HG03469 (cell line): ENCODE results near the gene CADM4.
A peak's percentile ranks its signal among the peaks of the same experiment; 100 is the strongest.
"Not testable (repeated sequence)": the region's sequence is repeated elsewhere in the genome, so short reads cannot be mapped to it uniquely, and the experiment has no call there.

Experiments
- ATAC-seq: cut with Tn5 transposase; IDR thresholded peaks from one replicate; pipeline ENCODE4 v1.9.1; 2021; ENCODE audit warnings: mild to moderate bottlenecking, moderate library complexity, moderate number of reproducible peaks; ENCODE audit not compliant: unreplicated experiment

Gene CADM4, protein sequence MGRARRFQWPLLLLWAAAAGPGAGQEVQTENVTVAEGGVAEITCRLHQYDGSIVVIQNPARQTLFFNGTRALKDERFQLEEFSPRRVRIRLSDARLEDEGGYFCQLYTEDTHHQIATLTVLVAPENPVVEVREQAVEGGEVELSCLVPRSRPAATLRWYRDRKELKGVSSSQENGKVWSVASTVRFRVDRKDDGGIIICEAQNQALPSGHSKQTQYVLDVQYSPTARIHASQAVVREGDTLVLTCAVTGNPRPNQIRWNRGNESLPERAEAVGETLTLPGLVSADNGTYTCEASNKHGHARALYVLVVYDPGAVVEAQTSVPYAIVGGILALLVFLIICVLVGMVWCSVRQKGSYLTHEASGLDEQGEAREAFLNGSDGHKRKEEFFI

DNA sequence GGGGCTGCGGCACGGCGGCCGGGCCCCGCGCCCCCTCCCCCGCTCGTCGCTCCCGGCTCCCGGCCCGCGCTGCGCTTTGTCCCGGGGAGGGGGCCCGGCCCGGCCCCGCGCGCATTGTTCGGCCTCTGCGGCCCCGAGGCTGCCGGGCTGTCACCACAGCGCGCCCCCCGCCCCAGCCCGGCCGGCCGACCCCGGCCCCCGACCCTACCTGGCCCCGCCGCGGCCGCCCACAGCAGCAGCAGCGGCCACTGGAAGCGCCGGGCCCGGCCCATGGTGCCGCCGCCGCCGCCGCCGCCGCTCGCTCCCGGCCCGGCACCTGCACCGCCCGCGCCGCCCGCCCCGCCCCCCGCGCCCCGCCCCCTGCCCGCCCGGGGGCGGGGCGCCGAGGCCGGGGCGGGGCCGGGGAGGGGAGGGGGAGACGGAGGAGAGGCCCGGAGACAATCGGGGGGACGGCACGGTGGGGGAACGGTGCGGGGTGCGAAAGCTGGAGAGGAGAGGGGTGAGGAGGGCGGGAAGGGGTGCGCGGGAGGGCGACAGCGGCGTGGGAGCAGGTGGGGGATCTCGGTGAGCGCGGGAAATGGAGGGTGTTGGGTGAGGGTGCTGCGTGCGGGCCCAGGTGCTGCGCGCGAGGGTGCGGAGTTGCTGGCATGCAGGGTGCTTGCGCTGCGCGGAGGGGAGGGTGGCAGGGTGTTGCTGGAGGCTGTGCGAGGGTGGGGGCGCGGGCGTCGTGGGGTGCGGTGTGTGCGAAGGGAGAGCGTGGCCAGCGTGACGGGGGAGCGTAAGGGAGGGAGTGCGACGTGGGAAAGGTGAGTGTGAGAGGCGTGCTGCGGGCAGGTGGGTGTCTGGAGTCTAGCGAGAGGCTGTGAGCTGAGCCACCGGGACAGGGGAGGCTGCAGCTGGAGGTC is at the start of gene CADM4:
TSS of gene CADM4 (minus strand) at position 332 of the 905 bp plus-strand sequence. CDS start at position 272, 60 bp downstream.
- ATAC-seq: no peak

DNA sequence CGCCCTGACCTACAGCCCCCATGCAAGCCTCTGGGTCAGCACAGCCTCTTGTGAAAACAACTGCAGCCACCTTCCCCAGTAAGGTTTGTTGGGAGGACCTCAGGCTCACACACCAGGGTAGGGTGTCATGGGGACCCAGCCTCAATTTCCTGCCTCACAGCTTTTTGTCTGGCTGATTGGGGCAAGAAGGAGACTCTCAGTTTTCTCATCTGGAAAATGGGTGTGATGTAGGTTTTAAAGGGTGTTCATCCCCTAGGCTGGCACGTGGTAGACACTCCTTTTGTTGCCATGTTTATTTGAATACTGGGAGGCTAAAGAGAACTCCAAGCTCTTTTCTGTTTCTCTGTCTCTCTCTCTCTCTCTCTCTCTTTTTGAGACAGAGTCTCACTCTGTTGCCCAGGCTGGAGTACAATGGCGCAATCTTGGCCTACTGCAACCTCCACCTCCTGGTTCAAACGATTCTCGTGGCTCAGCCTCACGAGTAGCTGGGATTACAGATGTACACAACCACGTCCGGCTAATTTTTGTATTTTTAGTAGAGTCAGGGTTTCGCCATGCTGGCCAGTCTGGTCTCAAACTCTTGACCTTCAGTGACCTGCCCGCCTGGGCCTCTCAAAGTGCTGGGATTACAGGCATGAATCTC is 48.5 kb upstream of the CADM4 start:
- ATAC-seq: no peak

DNA sequence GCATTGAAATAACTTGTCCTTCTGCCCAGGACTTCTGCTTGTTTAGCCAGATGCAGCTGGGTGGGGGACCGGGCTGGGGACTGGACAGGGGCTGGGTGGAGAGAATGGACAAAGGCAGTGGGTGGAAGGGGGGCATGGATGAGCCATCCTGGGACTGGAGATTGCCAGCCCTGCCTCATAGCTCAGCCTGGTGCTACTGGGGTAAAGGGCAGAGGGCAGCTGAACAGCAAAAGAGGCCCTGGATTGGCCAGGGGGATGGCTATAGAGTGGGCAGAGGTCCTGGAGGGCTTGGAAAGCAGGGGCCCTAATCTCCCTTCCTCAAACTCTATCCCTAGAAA is 48.0 kb upstream of the CADM4 start:
- no peak for ATAC-seq

DNA sequence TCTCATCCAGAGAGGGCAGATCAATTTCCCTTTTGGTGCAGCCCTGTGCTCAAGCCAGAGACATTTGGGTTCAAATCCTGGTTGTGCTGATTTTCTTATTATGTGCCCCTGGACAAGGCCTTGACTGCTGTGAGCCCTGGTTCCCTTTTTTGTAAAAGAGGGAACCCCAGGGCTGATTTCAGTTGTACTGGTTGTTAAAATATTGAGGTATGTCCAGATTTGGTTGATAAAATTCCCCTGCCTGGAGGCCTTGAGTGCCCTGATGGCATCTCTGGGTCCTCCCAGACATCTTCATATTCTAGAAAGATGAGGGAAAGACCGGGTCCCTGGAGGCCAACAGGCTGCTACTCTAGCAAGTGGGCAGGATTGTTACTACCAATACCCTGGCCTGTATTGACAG is 44.7 kb upstream of the CADM4 start:
- no peak for ATAC-seq

DNA sequence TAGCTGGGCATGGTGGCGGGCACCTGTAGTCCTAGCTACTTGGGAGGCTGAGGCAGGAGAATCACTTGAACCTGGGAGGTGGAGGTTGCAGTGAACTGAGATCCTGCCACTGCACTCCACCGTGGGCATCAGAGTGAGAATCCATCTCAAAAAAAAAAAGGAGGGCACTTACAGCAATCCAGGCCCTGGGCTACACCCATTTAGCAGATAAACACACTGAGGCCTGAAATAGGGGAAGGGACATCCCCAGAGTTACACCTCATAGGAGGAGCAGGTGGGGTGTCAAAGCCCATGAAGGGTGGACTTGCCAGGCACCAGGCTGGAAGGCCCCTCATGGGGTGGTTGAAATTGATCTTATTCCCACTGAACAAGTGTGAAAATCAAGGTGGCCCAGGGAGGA is 44.3 kb upstream of the CADM4 start:
- ATAC-seq: no peak

DNA sequence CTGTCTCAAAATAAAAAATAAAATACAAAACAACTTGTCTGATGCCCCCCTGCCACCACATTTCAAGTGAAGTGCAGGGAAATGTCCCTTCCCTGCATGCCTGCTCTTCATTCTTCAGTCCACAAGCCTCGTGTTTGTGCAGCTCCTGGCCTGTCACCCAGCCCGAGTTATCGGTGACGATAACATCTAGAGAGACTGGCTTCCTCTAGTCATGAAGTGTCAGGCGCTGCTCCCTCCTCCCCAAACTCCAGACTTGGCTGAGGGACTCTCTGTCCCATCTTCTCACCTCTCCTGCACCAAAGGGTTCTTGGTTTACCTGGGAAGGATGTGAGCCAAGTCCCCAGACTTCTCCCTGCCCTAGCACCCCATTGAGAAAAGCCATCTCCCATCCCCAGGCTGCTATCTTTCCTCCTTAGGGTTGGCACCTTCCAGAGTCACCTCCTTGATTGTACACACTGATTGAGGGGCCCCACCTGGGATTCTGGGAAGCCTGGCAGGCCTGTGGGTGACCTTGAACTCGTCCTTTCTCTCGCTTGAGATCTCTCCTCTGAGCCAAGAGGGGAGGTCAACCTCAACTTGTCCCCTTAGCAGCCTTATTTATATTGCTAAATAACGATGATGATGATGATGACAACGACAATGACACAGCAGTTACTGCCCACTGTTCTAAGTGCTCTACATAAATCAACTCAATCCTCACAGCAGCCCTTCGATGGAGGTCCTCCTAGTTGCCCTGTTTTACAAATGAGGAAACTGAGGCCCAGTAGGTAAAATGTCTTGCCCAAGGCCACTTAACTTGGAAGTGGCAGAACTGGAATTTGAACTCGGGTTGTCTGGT is 43.4 kb upstream of the CADM4 start:
- ATAC-seq: no peak

DNA sequence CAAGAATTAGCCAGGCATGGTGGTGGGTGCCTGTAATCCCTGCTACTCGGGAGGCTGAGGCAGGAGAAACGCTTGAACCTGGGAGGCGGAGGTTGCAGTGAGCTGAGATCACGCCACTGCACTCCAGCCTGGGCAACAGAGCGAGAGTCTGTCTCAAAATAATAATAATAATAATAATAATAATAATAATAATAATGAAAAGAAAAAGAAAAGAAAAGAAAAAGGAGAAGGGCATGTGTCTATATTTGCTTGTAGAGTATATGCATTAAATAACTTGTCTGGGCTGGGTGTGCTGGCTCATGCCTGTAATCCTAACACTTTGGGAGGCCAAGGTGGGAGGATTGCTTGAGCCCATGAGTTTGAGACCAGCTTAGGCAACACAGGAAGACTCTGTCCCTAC is 42.6 kb upstream of the CADM4 start:
- ATAC-seq: not testable (repeated sequence)

DNA sequence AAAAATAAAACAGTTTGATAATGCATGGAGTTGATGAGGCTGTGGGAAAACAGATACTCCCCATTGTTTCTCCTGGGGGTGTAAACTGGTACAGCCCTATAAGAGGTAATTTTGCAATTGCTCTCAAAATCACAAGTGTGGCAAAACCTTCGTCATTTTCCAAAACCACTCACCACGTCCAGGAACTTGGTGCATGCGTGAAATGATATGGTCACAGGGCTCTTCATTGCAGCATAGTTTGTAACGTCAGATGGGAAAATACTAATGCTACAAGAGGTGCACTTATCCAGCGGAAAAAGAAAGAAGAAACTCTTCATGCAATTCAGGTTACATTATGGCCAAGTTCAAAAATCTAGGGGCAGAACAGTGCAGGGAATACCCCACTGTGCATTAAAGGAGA is 42.2 kb upstream of the CADM4 start:
- ATAC-seq: no peak

DNA sequence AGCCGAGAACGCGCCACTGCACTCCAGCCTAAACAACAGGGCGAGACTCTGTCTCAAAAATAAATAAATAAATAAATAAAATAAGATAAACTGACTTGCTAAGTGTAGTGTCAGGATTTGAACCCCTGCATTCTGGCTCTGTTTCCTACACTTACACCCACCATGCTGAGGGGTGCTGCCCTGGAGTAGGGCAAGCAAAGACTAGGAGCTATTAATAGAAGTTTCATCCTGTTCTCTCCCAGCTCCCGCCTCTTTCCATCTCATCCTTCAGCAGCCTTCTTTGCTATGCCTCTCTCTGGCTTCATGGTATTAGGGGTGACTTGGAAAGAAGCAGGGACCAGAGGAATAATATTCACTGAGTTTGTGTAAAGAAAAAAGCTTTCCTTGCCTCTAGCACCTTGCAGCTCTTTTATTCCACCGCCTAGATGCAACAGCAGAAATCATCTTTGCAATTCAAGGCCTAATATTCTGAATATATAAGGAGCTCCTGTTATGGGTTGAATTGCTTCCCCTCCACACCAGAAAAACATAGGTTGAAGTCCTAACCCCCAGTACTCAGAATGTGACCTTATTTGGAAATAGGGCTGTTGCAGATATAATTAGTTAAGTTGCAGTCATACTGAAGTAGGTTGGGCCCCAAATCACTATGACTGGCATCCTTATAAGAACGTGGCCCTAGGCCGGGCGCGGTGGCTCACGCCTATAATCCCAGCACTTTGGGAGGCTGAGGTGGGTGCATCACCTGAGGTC is 39.0 kb upstream of the CADM4 start:
- no peak for ATAC-seq

DNA sequence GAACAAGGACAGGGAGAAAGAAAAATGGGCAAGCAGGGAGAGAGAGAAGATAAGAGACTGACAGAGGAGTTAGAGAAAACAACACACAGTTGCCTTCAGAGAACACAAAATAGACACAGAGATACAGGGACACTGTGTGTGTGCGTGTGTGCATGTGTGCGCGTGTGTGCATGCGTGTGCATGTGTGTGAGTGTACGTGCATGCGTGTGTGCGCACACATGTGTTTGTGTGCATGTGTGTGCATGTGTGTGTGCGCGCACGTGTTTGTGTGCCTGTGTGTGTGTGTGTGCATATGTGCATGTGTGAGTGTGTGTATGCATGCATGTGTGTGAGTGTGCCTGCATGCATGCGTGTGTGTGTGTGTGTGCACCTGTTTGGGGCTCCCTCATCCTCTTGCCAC is 36.3 kb upstream of the CADM4 start:
- ATAC-seq: no peak

DNA sequence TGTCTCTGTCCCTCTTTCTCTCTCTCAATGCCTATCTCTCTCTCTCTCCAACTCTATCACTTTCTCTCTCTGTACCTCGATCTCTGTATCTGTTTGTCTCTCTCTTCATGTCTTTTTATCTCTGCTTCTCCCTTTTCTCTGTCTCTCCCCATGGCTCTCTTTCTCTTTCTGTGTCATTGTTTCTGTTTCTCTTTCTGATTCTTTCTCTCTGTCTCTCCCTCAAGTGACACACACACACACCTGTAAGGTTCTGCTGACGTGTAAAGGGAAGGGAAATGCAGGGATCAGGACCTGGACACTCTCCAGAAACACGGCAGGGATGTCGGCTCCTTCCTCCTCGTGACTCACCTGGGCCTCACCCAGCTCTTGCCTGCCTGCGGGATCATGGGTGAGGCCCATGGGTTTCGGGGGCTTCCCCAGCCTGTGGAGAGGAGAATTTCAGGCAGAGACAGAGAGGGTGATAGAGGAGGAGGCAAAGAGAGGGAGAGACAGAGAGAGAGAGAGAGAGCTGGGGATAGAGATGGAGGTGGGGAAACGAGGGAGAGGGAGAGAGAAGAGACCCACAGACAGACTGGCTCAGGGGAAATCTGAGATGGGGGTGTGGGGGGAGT is 35.7 kb upstream of the CADM4 start:
- ATAC-seq: no peak

DNA sequence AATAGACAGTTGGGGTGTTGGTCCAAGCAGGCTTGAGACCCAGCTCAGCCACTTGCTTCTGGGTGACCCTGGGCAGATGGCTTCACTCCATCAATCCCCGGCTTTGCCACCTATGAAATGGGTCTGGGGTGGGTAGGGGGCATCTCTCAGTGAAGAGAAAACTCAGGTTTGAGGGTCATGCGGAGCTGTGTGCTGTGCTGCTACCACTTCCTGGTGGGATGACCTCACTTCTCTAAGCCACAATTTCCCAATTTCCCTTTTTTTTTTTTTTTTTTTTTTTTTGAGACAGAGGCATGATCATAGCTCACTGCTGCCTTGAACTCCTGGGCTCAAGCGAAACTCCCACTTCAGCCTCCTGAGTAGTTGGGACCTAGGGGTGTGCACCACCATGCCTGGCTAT is 34.9 kb upstream of the CADM4 start:
- ATAC-seq: no peak

DNA sequence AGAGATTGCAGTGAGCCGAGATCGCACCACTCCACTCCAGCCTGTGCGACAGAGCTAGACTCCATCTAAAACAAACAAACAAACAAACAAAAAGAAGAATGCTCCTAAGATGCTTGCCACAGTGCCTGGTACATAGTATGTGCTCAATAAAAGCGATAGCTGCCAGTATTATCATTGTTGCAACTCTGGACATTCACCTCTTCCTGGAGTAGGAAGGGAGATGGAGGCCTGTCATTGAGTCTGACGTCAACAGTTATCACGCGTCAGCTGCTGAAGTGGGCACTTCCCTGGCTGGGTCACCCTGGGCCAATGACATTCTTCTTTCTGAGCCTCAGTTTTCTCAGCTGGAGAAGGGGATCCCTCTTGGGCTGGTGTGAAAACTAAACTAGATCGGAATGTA is 34.5 kb upstream of the CADM4 start:
- ATAC-seq: no peak

DNA sequence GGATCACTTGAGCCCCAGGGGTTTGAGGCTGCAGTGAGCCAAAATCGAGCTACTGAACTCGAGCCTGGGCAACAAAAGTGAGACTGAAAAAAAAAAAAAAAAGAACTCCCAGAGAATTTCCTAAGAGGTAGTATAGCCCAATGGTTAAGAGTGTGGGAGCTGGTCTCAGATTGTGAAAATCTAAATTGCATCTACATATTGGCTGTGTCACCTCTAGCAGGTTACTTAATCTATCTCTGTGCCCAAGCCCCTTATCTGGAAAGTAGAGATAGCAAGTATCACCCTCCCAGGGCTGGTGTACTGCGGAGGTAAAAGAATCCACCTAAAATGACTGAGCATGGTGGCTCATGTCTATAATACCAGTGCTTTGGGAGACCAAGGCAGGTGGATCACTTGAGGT is 34.0 kb upstream of the CADM4 start:
- no peak for ATAC-seq

DNA sequence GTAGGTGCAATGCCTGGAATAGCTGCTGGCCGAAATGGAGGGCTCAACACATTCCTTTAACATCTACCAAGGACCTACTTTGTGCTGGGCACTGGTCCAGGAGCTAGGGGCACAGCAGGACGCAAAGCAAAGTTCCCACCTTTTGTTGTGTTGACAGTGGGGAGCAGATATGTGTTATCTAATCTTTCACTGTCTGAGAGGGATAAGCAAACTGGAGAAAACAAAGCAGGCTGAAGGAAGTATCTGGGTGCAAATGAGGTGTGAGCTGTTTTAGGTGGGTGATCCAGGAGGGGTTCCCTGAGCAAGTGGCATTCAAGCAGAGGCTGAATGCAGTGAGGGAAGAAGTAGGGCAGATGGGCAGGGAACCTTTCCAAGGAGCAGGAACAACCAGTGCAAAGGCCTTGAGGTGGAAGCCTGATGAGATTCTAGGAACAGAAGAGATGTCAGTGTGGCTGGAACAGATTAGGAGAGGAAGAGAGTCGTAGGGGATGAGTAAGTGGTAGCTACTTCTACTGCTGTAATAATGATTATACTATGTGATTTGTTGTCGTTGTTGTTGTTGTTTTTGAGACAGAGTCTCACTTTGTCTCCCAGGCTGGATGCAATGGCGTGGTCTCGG is 32.5 kb upstream of the CADM4 start:
- no peak for ATAC-seq

DNA sequence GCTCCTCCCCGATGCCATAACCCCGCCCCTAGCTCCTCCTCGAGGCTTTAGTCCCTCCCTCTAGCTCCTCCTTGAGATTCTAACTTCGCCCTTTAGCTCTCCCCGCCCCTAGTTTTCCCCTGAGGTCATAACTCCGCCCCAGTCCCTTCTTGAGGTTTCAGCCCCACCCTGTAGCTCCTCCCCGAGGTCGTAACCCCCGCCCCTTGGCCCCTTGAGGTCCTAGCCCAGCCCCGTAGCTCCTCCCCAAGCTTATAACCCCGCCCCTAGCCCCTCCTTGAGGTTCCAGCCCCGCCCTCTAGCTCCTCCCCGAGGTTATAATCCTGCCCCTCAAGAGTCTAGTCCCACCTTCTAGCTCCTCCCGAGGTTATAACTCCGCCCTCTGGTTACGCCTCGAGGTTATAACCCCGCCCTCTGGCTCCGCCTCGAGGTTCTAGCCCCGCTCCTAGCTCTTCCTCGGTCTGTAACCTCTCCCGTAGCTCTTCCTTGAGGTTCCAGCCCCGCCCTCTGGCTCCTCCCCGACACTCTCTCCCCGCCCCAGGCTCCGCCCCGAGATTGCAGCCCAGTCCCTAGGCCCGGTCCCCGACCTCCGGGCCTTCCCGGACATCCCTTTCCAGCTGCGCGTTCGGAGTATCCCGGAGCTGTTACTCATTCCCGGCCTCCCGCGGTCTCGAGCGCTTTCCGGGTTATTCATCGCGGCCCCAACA is 28.9 kb upstream of the CADM4 start:
- peak; percentile 74 for ATAC-seq

DNA sequence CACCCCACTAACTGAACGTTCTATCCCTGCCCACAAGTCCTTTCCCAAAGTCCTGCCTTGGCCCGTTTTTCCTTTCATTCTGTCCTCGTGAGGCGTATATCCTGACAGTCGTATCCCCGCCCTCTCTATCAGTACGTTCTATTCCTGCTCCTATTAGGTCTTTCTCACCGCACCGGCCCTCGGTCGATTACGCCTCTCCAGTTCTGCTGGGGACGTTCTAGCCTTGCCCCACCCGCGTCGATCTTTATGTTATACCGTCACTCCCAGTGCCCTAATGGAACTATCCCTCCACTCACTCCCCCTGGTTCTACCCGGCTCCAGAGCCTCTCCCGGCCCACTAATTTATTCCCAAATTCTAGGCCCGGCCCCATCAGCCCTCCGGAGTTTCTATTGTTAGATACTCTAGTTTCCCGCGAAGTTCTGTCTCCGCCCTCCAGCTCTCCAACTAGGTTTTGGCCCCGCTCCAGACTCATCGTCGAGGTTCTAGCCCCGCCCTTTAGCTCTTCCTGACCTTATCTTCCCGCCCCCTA is 28.3 kb upstream of the CADM4 start:
- ATAC-seq: no peak

DNA sequence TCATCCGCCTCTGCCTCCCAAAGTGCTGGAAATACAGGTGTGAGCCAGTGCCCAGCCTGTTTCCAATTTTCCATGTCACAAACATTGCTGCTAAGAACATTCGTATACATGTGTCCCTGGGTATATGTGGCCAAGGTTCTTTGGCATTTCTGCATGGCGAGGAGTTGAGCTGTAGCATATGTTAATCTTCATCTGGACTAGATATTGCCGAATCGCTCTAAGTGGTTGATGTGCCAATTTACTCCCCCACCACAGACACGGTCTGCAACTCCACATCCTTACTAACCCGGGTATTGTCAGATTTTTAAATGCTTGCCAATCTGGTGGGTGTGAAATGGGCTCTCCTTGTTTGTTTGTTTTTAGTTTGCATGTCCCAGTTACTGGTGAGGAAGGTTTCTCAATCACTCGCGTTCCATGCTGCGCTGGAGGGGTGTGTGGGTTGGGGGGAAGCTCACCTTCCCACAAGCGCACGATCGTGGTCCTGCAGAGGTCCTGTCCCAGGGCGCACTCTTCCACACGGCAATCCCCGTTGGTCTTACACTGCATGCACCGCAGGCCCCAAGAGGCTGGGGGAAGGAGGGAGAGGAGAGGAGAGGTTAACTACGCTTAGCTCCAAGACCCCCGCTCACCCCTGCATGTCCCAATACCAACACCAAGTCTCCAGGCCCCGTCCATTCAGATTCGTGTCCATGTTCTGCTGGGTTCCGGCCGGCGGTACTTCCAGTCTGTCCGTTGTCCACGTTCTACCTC is 27.7 kb upstream of the CADM4 start:
- no peak for ATAC-seq
